IPS-18a (cell line): ENCODE measurements around the gene MAST2.
"Not testable (repeated sequence)": the region's sequence is repeated elsewhere in the genome, so short reads cannot be mapped to it uniquely, and the experiment has no call there.

Experiments used
- H3K27ac ChIP-seq: one replicate; pipeline ENCODE4 v1.5.1; 2013; ENCODE audit warnings: low read length
- H3K27me3 ChIP-seq: one replicate; pipeline ENCODE4 v1.6.1; 2013; ENCODE audit warnings: mild to moderate bottlenecking, low read length; ENCODE audit not compliant: control insufficient read depth, insufficient read depth
- H3K36me3 ChIP-seq: one replicate; pipeline ENCODE4 v1.6.1; 2013; ENCODE audit warnings: low read depth, low read length; ENCODE audit not compliant: control insufficient read depth
- H3K4me1 ChIP-seq: one replicate; pipeline ENCODE4 v1.6.1; 2013; ENCODE audit warnings: low read depth, low read length; ENCODE audit not compliant: control insufficient read depth
- H3K4me3 ChIP-seq: one replicate; pipeline ENCODE4 v1.5.1; 2013; ENCODE audit warnings: low read length
- H3K9ac ChIP-seq: one replicate; pipeline ENCODE4 v1.6.1; 2013; ENCODE audit warnings: mild to moderate bottlenecking, low read length, moderate library complexity
- H3K9me3 ChIP-seq: one replicate; pipeline ENCODE4 v1.6.1; 2013; ENCODE audit warnings: low read depth, low read length; ENCODE audit not compliant: control insufficient read depth

Gene MAST2

DNA sequence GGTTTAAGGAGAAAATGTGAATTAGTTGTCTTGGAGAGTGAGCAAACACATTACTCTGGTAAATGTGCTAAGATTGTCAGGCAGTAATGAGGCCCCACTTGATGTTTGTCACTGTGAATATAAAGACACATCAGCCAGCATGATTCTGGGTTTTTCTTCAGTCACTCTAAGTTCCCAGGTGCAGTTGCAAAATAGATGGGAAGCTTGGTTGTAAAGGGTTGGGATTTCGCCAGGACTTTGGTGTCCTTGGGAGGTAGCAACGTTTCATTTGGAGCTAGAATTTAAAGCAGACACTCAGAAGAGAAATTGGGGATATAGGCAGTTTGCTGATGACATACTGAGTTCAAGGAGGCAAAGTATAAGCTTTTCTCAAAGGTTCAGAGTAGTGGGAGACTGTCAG is 154.3 kb downstream of the MAST2 start:
- Histone ChIP-seq H3K27me3 (no peaks in the 10 kb centered on the region), H3K9me3 (no peaks in the 10 kb centered on the region), H3K27ac (no peak overlapping the region), H3K4me1 (peaks cover 21% of the 10 kb centered on the region), H3K36me3 (no peaks in the 10 kb centered on the region), H3K9ac (no peak overlapping the region), H3K4me3 (no peak overlapping the region)

DNA sequence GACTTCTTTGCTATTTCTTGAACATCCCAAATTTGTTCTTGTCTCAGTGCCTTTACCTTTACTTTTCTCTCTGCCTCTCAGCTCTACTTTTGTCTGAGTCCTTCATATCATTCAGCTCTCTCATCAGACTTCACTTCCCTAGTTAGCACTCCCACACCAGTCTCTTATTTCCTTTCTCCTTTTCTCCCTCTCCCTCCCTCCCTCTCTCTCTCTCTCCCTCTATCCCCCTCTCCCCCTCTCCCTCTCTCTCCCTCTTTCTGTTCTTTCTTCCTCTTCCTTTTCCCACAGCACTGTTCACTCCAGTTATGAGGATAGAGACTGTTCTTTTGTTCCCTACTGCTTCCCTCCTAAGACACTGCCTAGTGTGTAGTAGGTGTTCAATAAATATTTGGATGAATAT is 154.9 kb downstream of the MAST2 start:
- peaks cover 16% of the 10 kb centered on the region for H3K4me1 ChIP-seq
- no peak overlapping the region for H3K4me3 ChIP-seq
- no peaks in the 10 kb centered on the region for H3K9me3 ChIP-seq
- no peaks in the 10 kb centered on the region for H3K27me3 ChIP-seq
- no peak overlapping the region for H3K27ac ChIP-seq
- no peaks in the 10 kb centered on the region for H3K36me3 ChIP-seq
- H3K9ac ChIP-seq, result no peak overlapping the region

DNA sequence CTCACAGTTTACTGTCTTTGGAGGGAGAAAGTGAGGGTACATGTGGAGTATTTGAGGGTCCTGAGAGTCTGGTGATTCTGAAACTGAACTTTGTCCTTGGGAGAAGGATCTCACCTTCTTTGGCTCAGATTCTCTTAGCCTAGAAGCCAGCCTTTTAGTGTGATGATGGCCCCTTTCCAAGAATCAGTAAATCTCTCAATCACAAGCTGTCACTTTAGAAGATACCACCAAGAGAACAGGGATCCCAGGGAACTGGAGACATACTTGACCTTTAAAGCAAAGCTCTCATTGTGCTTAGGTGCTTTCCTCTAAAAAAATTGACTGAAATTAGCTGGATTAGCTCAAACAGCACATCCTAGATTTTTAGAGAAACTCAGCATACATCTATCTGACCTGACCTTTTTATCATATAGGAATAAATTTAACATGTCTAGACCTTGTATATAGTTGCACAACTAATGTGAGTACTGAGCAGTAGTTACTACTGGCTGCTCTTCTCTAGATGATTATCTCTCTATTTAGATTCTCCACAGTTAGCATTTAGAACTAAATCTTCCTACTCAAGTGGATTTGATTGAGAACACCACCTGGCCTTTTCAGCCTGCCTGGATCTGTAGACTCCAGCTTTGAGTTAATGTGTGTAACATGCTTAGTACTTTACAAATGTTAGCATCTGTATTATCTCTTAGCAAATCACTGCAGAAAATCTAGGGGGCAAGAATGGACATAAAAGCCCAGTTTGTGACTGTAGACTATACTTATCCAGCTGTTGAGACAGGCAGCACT is 157.7 kb downstream of the MAST2 start:
- Histone ChIP-seq H3K4me3 (no peak overlapping the region), H3K9ac (no peak overlapping the region), H3K27ac (no peak overlapping the region), H3K36me3 (no peaks in the 10 kb centered on the region), H3K4me1 (no peaks in the 10 kb centered on the region), H3K27me3 (no peaks in the 10 kb centered on the region), H3K9me3 (no peaks in the 10 kb centered on the region)

DNA sequence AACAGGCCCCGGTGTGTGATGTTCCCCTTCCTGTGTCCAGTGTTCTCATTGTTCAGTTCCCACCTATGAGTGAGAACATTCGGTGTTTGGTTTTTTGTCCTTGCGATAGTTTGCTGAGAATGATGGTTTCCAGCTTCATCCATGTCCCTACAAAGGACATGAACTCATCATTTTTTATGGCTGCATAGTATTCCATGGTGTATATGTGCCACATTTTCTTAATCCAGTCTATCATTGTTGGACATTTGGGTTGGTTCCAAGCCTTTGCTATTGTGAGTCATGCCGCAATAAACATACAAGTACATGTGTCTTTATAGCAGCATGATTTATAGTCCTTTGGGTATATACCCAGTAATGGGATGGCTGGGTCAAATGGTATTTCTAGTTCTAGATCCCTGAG is 158.5 kb downstream of the MAST2 start:
- H3K4me3 ChIP-seq, H3K9ac ChIP-seq, H3K36me3 ChIP-seq, H3K27ac ChIP-seq, H3K4me1 ChIP-seq, H3K27me3 ChIP-seq, H3K9me3 ChIP-seq: not testable (repeated sequence)

DNA sequence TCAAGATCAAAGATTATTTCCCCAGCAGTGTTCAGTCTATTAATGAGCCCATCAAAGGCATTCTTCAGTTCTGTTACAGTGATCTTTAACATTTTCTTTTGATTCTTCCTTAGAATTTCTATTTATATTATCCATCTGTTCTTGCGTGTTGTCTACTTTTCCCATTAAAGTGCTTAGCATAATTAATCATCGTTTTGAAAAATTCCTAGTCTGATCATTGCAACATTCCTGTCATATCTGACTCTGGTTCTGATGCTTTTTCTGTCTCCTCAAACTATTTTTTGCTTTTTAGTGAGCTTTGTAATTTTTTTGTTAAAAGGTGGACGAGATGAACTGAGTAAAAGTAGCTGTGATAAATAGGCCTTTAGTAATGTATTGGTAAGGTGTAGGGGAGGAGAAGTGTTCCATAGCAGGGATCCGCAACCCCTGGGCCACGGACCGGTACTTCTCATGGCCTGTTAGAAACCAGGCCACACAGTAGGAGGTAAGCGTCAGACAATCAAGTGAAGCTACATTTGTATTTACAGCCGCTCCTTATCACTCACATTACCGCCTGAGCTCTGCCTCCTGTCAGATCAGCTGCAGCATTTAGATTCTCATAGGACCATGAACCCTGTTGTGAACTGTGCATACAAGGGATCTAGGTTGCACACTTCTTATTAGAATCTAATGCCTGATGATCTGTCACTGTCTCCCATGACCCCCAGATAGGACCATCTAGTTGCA is 165.7 kb downstream of the MAST2 start:
- H3K27me3 ChIP-seq, result no peaks in the 10 kb centered on the region
- H3K9me3 ChIP-seq, result no peaks in the 10 kb centered on the region
- H3K36me3 ChIP-seq, result peaks cover 3% of the 10 kb centered on the region
- no peak overlapping the region for H3K27ac ChIP-seq
- no peaks in the 10 kb centered on the region for H3K4me1 ChIP-seq
- H3K4me3 ChIP-seq, result no peak overlapping the region
- H3K9ac ChIP-seq, result no peak overlapping the region

DNA sequence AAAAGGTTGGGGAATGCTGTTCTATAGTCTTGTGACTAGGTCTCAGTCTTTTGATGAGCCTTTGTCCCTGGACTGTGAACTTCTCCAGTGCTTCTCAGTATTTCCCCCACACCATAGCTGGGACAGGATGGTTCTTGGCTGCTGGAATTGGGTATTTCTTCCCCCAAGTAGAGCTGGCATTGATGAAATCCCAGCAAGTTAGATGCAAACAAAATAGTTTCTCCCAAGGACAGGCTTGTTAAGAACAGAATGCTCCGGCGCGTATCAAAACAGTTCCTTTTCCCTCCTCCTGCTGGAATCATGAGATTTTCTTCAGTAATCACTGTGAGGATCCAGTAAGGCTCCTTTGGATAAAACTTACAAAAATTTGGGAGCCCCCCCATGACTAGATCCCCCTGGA is 166.5 kb downstream of the MAST2 start:
- H3K27ac ChIP-seq, result no peak overlapping the region
- no peak overlapping the region for H3K4me3 ChIP-seq
- H3K36me3 ChIP-seq, result peaks cover 3% of the 10 kb centered on the region

DNA sequence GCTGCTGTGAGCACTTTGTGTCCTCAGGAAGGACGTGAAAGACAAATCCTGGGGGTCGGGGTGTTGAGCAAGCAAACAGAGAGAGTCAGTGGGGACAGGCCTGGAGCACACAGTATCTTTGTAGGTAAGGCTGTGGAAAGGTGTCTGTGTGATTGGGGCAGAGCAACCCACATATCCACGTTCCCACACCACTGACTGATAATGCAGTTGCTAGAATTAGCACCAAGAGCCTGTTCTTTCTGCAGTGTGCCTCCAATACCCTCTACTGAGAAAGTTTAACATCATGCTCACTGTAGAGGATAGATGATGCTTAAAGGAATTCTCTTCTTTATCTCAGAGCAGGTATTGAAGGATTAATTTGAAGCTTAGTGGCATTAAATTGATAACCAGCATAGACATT is 167.9 kb downstream of the MAST2 start:
- no peaks in the 10 kb centered on the region for H3K9me3 ChIP-seq
- peaks cover 3% of the 10 kb centered on the region for H3K36me3 ChIP-seq
- no peak overlapping the region for H3K4me3 ChIP-seq
- no peak overlapping the region for H3K27ac ChIP-seq
- H3K4me1 ChIP-seq, result no peaks in the 10 kb centered on the region
- no peaks in the 10 kb centered on the region for H3K27me3 ChIP-seq
- H3K9ac ChIP-seq, result no peak overlapping the region

More for the DNA sequence above, 166.5 kb downstream of the MAST2 start:
- no peak overlapping the region for H3K9ac ChIP-seq
- H3K4me1 ChIP-seq, result no peaks in the 10 kb centered on the region
- H3K27me3 ChIP-seq, result no peaks in the 10 kb centered on the region
- no peaks in the 10 kb centered on the region for H3K9me3 ChIP-seq

DNA sequence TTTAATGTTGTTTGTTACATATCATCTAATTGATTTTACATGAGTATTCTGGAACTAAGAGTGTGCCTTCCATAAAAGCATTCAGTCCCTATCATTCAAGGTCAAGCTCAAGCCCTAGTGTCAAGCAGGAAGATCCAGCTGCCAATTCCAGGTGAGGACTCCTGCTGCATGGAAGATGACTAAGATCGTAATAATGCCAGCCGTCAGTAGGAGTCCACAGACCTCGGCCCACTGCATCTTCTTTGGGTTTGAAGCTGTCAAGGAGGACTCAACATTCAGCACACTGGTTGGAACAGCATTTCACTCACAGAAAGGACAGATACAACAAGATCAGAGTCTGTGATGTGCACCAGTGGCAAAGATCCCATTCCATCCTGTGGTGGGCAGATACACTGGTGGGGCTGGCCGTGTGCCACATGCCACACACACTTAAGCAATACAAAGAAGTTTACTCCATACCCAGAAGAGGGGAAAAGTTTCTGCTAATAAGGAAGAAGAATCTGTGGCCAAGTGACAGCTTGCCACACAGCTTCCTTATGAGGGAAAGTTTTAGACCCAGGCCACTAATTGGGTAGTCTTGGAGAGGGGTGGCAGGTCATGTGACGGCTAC is 168.6 kb downstream of the MAST2 start:
- H3K36me3 ChIP-seq, result peaks cover 3% of the 10 kb centered on the region
- no peak overlapping the region for H3K27ac ChIP-seq

DNA sequence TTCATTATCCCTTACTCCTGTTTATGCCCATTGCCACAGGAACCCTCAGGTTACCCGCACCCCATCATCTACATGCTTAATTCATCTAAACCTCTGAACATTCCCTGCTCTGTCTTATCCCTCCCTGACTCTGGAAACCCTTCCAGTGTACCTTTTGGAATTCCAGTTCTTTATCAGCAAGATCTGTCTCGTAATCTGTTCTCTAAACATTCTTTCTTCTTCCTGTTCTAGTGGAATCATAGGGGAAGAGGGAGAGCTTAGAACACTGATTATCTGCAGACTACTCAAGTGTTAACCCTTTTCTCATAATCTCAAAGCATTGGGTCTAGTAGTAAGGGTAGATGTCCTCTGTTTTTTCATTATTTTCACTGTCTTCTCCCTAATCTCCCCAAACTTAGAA is 169.2 kb downstream of the MAST2 start:
- Histone ChIP-seq H3K4me3 (no peak overlapping the region), H3K9ac (no peak overlapping the region), H3K9me3 (no peaks in the 10 kb centered on the region), H3K27me3 (no peaks in the 10 kb centered on the region), H3K27ac (no peak overlapping the region), H3K36me3 (peaks cover 3% of the 10 kb centered on the region), H3K4me1 (no peaks in the 10 kb centered on the region)

More for the DNA sequence above, 168.6 kb downstream of the MAST2 start:
- Histone ChIP-seq H3K4me1 (no peaks in the 10 kb centered on the region), H3K27me3 (no peaks in the 10 kb centered on the region), H3K9me3 (no peaks in the 10 kb centered on the region), H3K9ac (no peak overlapping the region), H3K4me3 (no peak overlapping the region)

DNA sequence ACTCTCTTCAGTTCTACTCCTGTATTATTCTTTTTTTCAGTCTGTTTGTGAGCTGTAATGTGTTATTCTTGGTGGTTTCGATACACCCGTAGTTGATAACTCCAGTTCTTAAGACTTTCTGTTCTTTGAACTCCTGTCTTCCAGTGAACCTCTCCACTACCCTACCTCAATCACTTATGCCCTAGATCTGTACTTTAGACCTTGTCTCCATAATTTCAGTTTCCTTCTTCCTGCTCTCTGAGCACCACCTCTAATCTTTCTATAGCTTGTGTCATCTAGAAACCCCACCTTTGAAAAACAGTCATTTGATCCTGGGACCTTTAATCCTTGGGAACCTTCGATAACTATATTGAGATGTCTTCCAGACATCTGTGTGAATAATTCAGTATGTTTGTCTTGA is 169.7 kb downstream of the MAST2 start:
- no peaks in the 10 kb centered on the region for H3K27me3 ChIP-seq
- no peak overlapping the region for H3K4me3 ChIP-seq
- H3K36me3 ChIP-seq, result peaks cover 3% of the 10 kb centered on the region
- no peak overlapping the region for H3K9ac ChIP-seq
- H3K4me1 ChIP-seq, result no peaks in the 10 kb centered on the region
- H3K27ac ChIP-seq, result no peak overlapping the region
- H3K9me3 ChIP-seq, result no peaks in the 10 kb centered on the region

DNA sequence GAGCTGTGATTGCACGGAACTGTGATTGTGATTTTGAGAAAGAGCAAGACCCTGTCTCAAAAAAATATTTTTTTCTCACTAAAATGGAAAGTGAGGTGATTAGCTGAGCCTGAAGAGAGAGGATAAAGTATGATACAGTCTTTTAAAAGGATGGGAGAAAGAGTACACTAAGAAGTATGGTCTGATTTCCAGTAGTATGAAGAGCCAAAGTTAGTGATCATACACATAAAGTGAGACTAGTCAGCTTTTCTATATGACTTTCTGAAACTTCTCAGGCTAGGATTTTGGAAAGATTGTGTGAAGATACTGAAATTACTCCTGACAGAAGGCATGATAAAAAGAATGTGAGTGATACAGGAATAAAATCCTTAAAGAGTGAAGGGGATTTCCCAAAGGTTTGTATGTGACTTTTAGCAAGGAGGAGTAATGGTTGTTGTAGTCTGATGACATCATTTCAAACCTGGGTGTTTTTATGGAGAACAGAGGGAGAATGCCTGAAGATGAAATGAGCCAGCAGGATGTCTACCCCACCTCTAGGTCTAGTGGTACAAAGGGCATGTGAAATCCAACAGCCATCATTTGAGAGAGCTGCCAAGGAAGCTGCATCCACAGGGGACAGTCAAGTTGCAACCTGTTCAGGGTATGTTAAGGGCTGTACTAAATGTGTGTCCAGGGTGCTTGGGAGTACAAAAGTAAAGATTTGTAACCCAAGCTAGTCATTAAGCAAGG is 171.3 kb downstream of the MAST2 start:
- H3K9ac ChIP-seq, result no peak overlapping the region
- peaks cover 3% of the 10 kb centered on the region for H3K36me3 ChIP-seq
- H3K4me1 ChIP-seq, result no peaks in the 10 kb centered on the region
- no peak overlapping the region for H3K27ac ChIP-seq
- H3K9me3 ChIP-seq, result no peaks in the 10 kb centered on the region
- no peaks in the 10 kb centered on the region for H3K27me3 ChIP-seq
- H3K4me3 ChIP-seq, result no peak overlapping the region
